ENCODE data around the gene FOXB1. TPM values are rescaled to one million over a fixed set of nuclear protein-coding genes. Genes with fewer than 3 reads are reported as not detected.

The FOXB1 gene
- total RNA-seq, 1 experiment from 2014 or later = not detected

DNA sequence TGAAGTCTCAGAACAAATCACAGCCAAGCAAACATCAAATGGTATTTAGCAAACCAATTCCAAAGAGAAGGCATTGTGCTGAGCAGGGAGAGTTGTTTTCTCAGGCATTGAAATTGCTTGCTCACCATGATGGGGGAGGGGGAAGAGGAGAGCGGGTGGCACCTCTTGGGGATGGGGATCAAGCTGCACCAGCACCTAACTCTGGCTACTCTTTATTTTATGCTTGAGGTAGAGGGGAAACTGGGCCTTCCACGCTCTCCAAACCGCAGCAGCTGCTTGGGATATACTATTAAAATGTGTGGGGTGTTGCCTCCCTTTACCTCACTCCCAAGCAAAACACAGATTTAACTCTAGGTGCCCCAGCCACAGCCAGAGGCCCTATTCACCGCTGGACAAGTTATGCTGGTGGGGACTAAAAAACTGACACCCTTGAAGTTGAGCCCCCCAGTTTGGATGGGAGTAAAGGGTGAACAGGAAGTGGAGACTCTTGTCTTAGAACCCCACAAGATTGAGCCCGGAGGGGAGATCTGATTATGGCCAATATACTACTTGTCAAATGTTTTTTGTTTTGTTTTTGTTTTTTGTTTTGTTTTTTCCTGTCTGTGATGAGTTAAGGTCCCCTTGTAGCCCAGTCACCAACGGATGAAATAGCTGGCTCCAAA, 5.0 kb upstream of the FOXB1 start:
- DNase-seq (ENCODE audit: low read depth) = no peak

DNA sequence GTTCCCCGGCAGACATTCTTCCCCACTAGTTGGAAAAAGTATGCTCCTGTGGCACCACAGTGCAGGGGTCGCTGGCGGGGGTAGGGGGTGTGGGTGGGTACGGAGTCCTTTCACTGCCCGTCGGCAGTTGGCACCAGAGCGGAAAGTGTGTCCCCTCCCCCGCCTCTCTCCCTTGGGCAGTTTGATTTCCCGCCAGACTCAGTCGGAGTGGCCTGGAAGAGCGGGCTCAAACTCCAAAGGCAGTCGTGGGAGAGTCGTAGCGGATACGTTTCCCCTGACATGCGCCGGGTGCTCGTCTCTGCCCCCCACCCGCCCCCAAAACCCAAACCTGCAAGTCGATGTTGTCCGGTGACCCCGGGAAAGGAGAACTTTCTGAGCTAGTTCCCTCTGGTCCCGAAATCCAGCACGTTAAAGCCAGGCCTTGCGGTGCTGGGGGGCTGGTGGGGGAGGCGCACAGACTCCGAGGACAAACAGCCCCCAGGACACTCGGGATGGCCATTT, 4.4 kb upstream of the FOXB1 start:
- DNase-seq (ENCODE audit: low read depth) = no peak

DNA sequence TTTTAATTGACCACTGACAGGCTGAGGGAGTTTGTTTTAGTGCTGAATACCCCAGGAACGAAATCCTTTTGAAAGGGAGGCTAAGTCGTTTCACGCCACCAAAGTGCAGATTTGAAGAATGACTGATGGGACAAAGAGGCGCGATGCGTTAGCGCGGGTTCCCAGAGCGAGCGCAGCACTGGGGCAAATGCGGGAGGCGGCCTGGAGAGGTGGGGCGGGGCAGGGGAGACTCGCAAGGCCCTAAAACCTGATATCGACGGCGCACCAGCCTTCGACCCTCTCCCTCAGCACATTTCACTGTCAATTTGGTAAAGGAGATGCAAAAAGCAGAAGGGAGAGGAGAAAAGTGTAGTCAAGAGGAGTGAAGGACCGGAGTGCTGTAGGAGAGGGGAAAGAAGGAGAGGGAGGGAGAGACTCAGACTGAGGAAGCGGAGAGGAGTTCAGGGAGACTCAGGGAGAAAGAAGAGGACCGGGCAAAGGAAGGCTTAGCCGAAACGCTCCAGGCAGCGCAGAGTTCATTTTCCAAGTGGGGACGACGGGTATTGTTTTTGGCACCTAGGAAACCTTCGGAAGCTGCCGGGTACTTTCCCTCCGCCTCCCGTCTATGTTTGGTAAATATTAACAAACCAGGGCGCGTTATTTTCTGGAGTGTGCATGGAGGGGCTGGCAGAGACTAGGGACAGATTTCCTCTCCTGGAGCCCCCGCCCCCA, 3.8 kb upstream of the FOXB1 start:
- no peak for DNase-seq (ENCODE audit: low read depth)

DNA sequence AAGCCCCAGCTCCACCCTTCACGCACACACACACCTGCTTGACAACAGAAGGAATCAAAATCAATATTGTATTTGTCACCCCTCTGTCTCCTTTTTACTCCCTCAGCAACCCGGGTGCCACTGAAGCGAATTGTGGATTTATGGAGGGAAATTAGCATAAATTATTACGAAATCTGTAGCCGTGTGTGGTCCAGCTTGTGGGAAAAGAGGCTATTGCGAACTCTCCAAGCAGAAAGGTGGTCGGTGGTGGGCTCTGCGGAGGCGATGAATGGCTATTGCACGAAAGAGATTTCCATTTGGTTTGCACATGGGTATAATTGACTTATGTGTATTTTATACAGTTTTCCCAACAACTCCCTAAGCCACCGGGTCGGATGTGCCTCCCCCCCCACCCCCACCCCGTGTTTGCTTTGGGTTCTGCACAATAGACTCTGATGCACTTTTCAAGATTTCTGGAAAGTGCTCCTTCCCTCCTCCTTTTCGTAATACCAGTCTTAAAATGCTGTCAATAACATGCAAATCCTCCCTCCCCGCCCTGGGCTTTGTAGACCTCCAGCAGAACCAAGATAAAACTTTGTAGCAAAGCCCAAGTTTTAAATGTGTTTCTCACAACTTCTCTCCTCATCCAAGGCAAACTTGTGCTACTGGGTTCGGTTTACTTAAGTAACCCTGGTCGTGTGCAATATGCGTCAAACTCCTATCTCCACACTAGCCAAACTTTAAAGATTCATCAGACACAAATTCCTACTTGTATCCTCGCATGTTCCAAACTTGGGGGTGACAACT, 3.1 kb upstream of the FOXB1 start:
- DNase-seq (ENCODE audit: low read depth) = no peak

DNA sequence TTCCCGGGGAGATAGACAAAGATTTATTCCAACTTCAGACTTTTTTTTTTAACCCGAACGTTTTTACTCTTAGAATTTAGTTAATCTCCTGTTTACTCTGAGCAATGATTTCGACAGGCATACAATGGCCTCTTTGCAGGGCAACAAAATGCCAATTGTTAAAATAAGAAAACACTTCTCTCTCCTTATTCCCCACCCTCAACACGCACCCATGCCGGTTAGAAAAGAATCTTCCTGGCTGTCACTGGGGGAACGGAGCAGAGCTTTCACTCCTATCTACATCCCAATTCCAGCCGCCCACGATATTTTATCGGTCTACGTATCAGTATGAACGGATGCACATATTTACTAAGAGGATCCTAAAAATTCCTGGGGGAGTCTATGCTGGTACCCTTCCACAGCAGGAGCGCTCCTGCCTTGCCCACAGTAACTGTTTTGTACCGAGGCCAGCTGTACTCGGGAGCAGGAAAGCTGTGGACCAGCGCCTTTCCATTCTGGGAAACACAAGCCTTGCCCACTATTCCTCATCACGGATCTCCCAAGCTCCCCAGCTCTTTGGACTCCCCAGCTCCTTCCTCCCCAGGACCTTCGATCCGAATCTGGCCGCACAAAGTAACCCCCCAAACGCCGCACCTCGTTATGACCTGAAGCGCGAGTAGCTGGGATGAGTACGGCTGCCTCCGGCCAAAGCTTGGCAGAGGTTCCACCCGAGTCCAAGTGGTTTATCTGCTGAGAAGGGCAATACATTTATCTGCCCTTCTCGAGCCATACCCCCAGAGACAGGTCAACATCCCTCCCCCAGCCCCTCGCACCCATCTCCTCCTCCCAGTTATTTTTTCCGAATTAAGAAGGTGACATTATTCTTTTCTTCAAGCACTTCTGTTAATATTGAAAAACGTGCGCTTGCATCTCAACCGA, 2.2 kb upstream of the FOXB1 start:
- DNase-seq (ENCODE audit: low read depth) = no peak

DNA sequence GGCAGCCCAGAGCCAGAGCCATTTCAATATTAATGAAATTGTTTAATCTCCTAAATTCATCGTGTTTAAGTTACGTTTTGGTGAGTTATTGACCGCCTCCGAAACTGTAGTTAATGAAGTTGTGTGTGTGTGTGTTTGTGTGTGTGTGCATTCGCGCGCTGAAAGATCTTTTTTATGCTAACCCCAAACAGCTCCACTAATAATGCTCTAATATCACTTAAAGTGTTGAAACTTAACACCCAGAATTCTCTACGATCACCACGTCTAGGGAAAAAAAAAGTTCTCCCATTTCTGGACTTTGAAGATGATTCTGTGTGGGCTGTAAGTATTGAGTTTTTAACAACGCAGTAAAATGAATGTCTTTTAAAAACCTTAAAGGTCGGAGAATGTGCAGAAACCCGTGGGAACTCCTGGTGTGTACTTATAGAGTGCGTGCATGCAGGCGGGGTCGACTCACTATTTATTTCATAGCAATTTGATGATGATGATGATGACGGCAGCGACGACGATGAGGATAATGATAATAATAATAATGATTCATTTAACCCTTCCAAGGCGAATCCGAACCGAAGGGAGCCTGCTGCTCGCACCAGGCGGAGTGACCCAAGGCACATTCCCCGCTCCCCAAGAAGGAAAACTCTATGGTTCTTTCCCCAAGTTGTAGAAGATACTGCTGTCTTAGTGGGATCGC, 1.4 kb upstream of the FOXB1 start:
- no peak for DNase-seq (ENCODE audit: low read depth)

DNA sequence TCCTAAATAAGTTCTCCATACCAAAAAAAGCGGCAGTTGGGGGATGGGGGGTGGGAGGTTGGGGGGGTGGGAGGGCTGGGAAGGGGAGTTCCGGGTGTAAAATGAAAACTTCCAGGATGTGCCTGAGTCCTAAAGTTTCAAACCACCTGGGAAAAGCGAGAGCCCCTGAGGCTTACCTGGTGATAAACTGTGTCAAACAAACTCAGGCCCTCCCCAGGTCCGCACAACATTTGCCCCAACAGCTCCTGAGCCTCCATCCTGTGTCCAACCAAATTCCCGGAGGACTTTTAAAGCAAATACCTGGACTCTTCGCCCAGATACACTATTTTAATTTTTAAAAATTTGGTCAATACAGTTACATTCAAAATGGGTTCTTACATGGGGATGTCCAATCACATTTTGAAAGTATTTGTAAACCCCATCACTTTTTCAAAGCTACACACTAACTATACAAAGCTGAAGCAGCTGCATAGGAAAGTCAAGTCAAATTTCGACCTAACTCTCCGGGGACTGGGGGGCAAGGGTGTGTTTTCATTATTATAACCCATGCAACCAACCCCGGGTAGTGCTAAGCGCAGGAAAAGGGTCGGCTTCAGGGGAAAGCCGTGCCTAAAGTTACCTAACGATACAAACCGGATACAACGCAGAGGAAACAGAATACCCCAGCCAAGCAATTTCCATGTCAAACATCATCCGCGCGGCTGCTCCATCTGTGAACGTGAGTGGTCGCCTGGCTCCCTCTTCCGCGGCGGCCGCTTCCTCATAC, 685 bp upstream of the FOXB1 start:
- no peak for DNase-seq (ENCODE audit: low read depth)

DNA sequence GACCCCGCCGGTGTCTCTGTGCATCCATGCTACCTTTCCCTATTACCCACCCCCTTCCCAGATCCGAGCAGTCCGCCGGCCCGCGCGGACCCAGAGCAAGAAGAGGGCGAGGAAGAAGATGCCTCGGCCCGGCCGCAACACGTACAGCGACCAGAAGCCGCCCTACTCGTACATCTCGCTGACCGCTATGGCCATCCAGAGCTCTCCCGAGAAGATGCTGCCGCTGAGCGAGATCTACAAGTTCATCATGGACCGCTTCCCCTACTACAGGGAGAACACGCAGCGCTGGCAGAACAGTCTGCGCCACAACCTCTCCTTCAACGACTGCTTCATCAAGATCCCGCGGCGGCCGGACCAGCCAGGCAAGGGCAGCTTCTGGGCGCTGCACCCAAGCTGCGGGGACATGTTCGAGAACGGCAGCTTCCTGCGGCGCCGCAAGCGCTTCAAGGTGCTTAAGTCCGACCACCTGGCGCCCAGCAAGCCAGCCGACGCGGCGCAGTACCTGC, 788 bp downstream of the FOXB1 start:
- no peak for DNase-seq (ENCODE audit: low read depth)

DNA sequence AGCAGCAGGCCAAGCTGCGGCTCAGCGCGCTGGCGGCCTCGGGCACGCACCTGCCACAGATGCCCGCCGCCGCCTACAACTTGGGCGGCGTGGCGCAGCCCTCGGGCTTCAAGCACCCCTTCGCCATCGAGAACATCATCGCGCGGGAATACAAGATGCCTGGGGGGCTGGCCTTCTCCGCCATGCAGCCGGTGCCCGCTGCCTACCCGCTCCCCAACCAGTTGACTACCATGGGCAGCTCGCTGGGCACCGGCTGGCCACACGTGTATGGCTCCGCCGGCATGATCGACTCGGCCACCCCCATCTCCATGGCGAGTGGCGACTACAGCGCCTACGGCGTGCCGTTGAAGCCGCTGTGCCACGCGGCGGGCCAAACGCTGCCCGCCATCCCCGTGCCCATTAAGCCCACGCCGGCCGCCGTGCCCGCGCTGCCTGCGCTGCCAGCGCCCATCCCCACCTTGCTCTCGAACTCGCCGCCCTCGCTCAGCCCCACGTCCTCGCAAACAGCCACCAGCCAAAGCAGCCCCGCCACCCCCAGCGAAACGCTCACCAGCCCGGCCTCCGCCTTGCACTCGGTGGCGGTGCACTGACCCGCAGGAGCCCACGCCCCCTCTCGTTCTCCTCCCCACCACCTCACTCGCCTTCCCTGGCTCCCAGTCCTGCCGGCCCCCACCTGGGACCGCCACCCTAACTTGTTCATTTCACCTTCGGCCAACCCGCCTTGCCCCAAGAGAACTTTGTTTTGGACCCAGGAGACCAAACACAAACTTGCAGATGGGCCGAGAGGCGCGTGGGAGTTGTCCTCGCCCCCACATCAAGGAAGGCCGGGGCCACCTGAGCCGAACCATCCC, 1.5 kb downstream of the FOXB1 start:
- DNase-seq (ENCODE audit: low read depth) = no peak

DNA sequence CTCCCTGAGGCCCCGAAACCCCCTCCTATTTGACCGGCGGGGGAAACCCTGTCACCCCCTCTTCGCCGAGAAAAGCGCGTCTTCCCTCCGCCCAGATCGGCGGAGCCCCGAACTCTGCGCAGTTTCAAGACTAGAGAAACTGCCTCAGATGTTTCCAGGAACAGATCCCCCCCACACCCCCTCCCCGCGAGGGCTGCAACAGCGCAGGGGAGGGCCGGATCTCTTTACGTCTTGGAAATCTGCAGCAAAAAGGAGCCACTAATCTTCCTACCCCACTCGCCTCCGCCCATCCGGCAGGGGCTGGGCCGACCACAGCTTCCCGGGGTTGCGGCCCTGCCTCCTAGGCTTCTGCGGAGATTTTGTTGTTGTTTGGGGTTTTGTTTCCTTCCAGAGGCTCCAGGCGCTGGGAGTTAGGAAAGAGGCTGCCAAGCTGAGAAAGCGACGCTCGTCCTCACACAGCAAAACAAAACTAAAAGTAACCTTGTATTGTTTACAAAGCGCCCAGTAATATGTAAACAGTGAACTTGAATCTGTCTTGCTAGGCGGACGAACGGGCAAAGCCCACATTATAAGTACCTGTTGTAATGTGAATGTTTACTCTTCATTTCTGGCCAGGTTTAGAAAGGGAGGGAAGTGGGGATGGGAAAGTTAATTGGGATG, 2.2 kb downstream of the FOXB1 start:
- DNase-seq (ENCODE audit: low read depth) = peak; percentile 35

DNA sequence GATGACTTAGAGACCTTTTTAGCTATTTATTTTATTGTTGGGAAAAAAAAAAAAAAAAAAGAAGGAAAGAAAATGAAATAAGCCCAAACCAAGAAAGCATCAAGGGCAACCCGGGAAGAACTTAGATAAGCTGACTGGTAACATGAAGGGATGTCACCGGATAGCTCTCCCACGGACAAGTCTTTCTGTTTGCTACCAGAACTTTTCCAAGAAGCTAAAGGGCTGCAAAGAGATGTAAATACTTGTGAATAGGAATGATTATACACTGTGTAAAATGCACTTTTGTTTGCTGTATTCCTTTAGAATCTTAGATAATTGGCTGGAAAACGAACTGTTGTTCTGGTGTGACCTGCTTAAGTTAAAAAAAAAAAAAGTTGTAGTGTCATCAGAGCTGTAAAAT, 2.8 kb downstream of the FOXB1 start:
- DNase-seq (ENCODE audit: low read depth) = no peak

DNA sequence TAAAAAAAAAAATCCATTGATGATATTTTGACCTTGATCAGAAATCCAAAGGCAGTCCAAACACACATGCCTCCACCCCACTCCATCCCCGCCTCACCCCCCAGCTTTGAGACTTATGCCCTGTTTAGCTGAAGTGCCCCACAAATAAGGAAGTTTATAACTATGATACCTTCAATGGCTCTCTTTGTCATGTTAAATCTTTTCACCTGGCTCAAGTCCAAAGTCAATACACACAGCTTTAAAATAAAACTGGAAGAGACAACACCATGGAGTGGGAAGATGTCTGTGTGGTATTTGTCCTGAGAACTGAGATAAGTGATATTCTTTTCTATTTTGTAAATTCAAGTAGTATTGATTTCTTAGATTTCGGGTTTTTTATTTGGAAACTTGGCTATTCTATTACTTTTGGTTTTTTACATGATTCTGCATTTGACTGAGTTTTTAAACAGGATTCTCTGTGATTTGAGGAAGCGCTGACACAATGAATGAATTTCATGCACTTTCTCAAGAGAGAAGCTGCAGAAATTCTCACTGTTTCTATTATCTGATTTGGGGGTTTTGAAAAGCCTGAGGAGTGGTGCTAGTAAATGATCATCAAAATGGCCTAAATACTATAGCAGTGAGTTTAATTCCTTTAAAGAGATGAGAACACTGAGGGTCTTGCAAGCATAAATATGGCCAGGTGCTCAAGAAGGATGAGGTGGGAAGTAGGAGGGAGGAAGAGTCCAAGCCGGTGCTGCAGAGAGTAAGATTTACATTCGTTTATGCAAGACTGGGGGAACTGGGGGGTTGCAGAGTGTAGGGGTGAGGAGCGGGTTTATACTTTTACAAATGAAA, 5.2 kb downstream of the FOXB1 start:
- no peak for DNase-seq (ENCODE audit: low read depth)

DNA sequence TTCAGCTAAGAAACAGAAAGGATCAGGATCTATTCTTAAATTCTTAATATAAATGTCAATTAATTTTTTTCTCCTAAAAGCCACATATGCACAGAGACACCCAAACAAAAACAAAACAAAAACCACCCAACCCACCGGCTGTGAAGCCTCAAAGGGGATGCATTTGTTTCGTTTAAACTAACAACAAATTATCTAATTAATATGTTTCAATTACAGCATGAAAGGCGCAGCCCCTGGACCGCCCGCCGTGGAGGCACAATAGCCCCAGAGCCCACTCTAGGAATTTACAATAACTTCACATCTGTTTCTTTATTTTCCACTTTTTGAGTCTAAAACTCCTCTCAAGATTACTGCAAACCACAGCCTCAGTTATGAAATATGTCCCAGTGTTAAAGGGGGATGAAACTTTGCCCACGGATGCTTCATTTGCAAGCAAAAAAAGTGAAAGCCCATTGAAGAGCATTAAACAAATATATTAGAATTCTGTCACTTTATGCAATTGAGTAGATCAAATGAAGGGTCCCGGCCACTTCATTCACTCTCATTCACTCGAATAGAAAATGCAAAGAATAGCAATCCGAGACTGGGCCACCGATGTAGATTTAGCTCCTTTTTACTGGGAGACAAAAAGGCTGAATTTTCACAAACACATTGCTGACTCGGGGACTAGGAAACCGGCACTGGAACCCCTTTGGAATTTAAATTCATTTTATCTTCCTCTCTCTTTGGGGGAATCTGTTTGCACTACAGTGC, 6.0 kb downstream of the FOXB1 start:
- no peak for DNase-seq (ENCODE audit: low read depth)

DNA sequence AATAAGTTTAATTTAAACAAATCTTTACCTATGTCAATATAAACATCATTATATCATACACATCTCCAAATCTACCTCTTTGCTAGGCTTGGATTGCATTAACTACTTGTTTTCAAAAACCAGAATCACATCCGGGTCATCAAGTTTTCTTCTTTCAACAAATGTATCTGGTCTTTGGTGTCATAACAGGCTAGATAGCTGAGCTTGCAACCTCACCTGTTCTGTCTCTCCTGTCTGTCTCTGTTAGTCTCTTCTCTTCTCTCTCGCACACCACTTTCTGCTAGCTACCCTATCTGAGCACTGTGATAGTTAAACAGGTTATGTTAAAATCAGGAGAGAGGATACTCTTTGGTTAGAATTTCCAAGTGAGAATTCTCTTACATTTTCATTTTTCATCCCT, 6.7 kb downstream of the FOXB1 start:
- no peak for DNase-seq (ENCODE audit: low read depth)

DNA sequence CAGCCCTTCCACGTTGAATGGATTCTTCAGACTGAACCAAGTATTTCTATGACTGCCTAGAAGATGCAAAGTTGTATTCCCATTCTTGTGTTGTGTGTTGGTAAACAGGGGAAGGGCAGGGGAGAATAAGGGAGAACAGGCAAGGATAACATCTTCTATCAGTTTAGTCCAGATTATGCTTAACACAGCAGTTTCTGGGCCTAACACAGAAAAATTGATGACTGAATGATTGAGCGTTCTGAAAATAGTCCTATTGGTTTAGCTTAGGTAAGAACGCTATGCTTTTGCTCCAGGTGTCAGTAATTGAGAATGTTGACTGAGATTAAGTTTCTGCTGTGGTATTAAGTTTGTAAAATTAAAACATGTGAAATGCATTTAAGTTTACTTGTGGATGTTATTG, 8.6 kb downstream of the FOXB1 start:
- no peak for DNase-seq (ENCODE audit: low read depth)

DNA sequence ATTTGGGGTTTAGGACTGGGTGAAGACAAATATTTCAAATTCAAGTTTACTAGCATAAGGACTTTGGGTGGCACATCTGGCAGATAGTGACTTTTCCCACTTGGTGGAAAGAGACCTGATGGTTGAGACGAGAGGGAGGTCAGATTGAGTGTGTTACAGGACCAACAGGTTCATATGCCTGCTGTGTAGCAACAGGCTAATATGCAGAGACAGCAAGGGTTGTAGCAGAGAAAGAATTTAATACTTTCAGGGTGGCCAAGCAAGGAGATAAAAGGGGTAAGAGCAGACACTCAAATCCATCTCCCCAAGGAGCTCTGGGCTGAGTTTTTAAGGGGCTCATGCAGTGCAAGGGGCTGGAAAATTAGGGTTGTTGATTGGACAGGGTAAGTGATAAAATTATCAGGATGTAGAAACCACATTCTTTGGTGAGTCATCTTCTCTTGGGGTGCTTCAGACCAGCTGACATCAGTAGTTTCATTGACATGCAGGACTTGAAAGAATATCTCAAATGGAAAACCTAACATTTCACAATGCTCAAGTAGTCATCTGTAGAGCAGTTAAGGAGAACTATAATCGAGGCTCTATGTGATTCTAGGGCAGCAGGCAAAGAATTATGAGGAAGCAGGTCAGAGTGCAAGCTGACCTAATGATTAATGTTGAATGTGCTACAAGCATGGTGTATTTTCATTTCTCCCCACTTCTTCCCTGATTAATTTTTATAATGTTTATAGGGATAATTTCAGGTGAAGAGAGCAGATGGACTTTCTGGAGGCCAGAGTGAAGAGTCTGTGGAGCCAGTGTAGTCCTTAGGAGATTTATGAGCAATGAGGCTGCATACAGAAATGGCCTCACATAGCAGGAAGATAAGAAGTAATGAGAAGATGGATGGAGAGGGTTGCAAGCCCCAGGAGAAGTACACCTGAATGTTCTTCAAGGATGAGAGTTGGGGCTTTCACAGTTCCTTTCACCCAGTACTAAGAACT, 13.7 kb downstream of the FOXB1 start:
- DNase-seq (ENCODE audit: low read depth) = peak; percentile 20

Measured in RPMI7951 (cell line).